ENCODE data around the gene IL21R.

The IL21R gene

GRCh38 chr16:27489421-27489820, 87.4 kb downstream of the IL21R start:
- H3K27me3 ChIP-seq (ENCODE audit: insufficient read depth, poor library complexity, severe bottlenecking): no peaks in the 10 kb centered on the region
- TF ChIP-seq REST (IDR thresholded peaks at IDR 0.05; ENCODE audit: insufficient replicate concordance, low read depth) (no peak), SPI1 (IDR thresholded peaks at IDR 0.05; ENCODE audit: borderline replicate concordance, low read depth) (no peak), POLR2AphosphoS5 (IDR thresholded peaks at IDR 0.05; ENCODE audit: low read depth) (no peak), CTCF (IDR thresholded peaks at IDR 0.05; ENCODE audit: insufficient read depth, low read length) (no peak), GABPA (IDR thresholded peaks at IDR 0.05; ENCODE audit: low read depth) (no peak)
- no peak overlapping the region for H3K27ac ChIP-seq (replicated peaks)
- DNase-seq (ENCODE audit: low read depth in 1 of 2, low spot score in 1 of 2): no peak
- H3K4me3 ChIP-seq (replicated peaks; ENCODE audit: insufficient read depth, low read length): no peak overlapping the region

GRCh38 chr16:27489906-27490305, 87.9 kb downstream of the IL21R start:
- TF ChIP-seq SPI1 (IDR thresholded peaks at IDR 0.05; ENCODE audit: borderline replicate concordance, low read depth) (no peak), REST (IDR thresholded peaks at IDR 0.05; ENCODE audit: insufficient replicate concordance, low read depth) (no peak), CTCF (IDR thresholded peaks at IDR 0.05; ENCODE audit: insufficient read depth, low read length) (no peak), POLR2AphosphoS5 (IDR thresholded peaks at IDR 0.05; ENCODE audit: low read depth) (no peak), GABPA (IDR thresholded peaks at IDR 0.05; ENCODE audit: low read depth) (no peak)
- H3K4me3 ChIP-seq (replicated peaks; ENCODE audit: insufficient read depth, low read length): no peak overlapping the region
- H3K27ac ChIP-seq (replicated peaks): no peak overlapping the region
- DNase-seq (ENCODE audit: low read depth in 1 of 2, low spot score in 1 of 2): no peak
- no peaks in the 10 kb centered on the region for H3K27me3 ChIP-seq (ENCODE audit: insufficient read depth, poor library complexity, severe bottlenecking)

- DNase-seq (ENCODE audit: low read depth in 1 of 2, low spot score in 1 of 2): no peak
- Histone ChIP-seq H3K27ac (replicated peaks) (no peak overlapping the region), H3K27me3 (ENCODE audit: insufficient read depth, poor library complexity, severe bottlenecking) (no peaks in the 10 kb centered on the region), H3K4me3 (replicated peaks; ENCODE audit: insufficient read depth, low read length) (no peak overlapping the region)
- TF ChIP-seq POLR2AphosphoS5 (IDR thresholded peaks at IDR 0.05; ENCODE audit: low read depth): no peak
- no peak for TF ChIP-seq SPI1 (IDR thresholded peaks at IDR 0.05; ENCODE audit: borderline replicate concordance, low read depth)
- TF ChIP-seq REST (IDR thresholded peaks at IDR 0.05; ENCODE audit: insufficient replicate concordance, low read depth): no peak
- no peak for TF ChIP-seq GABPA (IDR thresholded peaks at IDR 0.05; ENCODE audit: low read depth)
- TF ChIP-seq CTCF (IDR thresholded peaks at IDR 0.05; ENCODE audit: insufficient read depth, low read length): no peak
These were observed 90.1 kb downstream of the IL21R start for GRCh38 chr16:27491894-27492587.
